HG03108 (cell line): ENCODE results near the gene MYO6.
A peak's percentile ranks its signal among the peaks of the same experiment; 100 is the strongest.

Experiments
- ATAC-seq: cut with Tn5 transposase; IDR thresholded peaks from one replicate; pipeline ENCODE4 v1.9.1; 2021; ENCODE audit warnings: moderate library complexity; ENCODE audit not compliant: unreplicated experiment

MYO6 gene

DNA sequence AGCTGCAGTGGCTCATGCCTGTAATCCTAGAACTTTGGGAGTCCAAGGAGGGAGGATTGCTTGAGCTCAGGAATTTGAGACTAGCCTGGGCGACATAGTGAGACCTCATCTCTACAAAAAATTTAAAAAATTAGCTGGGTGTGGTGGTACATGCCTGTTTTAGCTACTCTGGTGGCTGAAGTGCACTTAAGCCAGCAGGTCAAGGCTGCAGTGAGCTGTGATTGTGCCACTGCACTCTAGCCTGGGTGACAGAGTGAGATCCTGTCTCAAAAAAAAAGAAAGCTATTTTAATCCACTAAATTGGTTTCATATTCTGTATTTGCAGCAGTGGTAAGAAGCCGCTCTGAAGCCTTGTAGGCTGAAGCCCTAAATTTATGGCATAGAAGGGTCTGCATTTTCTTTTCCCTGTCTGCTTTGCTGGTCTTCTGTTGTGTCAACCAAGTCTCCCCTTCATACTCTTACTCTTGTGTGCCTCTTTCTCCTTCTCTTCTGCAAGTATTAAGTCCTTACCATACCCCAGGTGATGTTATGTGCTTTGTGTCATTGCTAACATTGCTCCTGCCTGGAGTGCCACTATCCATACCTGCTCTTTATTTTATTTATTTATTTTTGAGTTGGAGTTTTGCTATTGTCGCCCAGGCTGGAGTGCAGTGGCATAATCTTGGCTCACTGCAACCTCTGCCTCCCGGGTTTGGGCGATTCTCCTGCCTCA, 70.9 kb downstream of the MYO6 start:
- no peak for ATAC-seq

DNA sequence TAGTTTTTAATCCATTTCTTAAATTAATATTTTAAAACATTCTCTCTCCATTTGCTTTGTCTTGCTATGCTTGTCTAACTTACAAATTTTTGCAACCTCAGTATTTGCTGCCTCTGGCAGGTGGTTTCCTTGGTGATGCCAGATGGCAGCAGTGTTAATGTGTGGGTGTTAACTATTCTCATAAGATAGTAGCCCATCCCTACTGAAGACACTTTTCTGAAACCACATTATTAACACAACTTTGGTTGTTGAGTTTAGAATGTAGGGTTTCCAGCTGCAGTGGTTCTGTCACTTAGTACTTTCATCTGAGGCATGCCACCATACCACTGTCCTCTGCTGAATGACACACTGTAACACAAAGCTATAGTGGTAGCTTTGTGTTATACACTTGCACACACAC, 75.1 kb downstream of the MYO6 start:
- ATAC-seq = no peak

DNA sequence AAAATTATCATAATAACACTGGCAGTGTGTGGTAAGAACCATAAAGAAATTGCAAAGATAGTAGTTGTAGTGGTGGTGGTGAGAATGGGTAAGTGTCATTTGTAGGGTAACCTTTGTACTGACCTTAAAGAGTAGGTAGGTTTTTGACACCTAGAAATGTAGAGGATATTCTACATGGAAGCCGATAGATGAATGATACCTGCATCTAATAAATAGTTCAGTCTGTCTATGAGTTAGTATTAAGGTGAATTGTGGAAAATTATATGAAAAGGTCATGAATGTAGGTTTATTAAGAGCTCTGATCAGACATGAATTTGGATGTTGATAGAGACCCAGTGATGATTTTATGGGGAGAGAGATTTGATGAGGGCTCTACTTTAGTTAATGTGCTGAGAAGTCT, 78.1 kb downstream of the MYO6 start:
- ATAC-seq = no peak

DNA sequence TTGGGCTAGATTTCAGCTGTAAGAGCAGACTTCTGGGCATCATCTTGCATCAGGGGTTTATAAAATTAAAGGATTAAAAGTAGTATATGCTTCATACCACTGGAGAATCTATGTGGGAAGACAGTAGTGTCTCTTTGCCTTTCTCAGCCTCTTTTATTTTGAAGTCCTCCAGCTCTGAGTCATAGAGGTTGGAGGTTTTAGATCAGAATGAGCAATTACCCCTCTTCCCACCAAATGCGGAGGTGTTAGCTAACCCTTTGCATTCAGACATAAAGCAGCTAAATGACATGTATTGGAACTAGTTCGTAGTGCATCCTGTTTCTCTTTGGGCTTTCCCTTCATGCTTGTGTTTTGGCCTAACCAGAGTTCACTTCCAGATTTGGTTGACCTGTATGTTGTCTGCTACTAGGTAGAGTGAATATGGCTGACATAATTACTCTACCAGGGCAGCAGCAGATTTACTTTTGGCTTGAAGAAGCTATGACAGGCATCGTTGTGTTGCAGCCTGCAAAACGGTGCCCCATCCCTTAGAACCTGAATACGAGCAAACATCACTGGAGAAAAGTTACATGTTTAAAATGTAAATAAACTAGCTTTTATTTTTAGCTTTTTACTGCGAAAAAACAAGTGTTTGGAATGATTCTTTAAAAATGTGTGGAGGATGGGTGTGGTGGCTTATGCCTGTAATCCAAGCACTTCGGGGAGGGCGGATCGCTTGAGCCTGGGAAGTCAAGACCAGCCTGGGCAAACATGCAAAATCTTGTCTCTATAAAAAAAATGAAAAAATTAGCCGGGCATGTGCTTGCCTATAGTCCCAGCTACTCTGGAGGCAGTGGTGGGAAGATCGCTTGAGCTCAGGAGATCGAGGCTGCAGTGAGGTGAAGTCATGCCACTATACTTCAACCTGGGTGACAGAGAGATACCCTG, 82.2 kb downstream of the MYO6 start:
- ATAC-seq = peak; percentile 55

DNA sequence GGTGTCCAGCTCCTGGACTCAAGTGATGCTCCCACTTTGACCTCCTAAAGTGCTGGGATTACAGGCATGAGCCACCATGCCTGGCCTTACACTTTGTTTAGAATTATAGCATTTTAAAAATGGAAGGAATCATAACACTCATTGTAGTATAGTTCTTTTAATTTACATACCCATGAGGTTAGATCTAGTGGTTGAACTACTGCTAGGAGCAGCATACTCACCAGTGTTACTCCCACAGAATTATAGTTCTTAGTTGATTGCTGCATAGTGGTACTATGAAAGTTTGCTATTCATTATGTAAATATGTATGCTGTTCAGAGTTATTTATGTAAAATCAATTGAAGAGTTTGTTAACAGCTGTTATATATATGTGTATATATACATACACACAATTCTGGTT, 85.4 kb downstream of the MYO6 start:
- no peak for ATAC-seq

DNA sequence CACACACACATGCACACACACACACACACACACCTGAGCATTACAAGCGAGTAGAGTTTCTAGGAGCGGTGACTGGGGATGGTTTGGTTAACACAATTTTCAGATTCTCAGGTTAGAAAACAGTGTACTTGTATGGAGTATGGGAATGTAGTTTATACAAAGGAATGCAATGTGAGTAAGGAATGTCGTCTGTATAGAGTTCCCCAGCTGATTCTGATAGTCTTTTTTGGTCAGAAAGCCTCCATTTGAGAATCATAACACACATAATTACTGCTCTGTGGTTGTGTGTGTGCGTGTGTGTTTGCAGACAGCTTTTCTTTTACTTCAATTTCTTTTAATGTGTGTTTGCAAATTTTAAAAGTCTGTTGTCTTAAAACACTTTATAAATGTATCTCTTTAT, 93.2 kb downstream of the MYO6 start:
- no peak for ATAC-seq

DNA sequence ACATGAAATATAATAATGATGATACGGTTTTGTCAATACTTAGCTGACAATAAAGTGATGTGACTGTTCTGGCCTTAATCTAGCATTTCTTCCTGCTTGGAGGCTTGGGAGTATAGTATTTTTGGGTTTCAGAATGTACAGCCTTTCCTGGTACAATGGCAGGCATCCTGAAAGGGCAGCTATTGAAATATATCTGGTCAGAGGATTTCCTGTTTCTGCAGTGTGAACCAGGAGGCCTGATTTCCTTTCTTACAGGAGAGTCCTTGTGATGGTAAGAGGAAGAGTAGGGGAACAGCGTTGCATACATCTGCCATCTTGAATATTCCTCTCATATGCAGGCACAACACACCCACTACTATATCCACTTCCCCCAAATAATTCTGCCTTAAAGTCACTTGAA, 93.7 kb downstream of the MYO6 start:
- no peak for ATAC-seq

DNA sequence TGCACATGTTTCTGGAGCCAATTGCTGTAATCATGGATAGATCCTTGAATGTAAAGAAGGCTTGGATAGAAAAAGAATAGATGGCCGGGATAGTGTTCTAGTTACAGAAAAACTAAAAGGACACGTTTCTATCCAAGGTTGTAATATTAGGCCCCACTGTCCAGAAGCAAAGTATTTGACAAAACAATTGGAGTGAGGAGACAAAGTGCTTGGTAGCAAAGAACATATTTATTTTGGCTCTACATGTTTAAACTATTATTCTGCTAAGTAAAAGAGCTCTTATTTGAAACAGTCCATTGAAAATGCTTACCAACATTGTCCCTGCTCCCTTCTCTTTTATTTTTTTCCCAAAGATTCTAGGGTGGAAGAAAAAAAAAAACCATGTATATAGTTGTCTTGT, 94.4 kb downstream of the MYO6 start:
- ATAC-seq = no peak

DNA sequence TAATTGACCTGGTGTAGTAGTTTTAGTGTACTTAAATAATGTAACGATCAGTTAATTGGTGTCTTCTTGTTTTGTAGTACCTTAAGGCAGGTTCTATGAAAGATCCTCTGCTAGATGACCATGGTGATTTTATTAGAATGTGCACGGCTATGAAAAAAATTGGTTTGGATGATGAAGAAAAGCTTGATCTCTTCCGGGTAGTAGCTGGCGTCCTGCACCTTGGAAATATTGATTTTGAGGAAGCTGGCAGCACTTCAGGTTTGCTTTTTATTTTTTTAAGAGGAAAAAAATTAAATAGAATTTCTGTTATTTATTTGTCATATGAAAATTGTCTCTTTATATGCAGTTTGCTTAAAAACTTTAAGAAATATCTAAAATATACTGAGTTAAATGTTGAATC, 99.2 kb downstream of the MYO6 start:
- ATAC-seq = no peak

DNA sequence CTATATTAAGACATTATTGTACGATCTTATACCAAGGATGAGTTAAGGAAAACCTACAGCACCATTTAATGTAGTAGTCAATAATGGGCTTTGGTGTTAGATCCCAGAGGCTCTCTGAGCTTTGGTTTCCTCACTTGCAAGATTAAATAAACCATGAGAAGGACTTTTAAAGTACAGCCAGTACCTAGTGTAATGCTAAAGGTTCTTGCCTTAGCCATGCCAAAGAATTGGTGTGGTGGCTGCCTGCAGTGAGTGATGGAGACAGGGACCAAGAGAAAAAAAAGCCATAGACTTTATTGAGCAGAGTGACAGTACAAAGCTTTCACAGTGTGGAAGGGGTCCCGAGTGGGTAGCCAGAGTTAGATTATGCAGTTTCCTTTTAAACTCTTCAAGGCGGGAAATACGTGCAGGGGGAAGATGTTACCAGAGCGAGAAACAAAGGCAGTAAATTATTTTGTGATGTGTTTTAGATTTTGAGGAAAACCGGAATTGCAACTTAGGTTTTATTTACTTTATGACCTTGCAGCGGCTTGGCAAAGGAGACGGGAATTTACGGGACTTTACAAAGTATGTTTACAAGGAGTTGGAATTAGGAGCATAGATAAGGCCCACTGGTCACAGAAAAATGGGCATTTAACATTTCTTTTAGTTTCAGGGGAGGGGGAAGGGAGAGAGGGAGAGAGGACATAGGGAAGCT, 100.4 kb downstream of the MYO6 start:
- ATAC-seq = no peak

DNA sequence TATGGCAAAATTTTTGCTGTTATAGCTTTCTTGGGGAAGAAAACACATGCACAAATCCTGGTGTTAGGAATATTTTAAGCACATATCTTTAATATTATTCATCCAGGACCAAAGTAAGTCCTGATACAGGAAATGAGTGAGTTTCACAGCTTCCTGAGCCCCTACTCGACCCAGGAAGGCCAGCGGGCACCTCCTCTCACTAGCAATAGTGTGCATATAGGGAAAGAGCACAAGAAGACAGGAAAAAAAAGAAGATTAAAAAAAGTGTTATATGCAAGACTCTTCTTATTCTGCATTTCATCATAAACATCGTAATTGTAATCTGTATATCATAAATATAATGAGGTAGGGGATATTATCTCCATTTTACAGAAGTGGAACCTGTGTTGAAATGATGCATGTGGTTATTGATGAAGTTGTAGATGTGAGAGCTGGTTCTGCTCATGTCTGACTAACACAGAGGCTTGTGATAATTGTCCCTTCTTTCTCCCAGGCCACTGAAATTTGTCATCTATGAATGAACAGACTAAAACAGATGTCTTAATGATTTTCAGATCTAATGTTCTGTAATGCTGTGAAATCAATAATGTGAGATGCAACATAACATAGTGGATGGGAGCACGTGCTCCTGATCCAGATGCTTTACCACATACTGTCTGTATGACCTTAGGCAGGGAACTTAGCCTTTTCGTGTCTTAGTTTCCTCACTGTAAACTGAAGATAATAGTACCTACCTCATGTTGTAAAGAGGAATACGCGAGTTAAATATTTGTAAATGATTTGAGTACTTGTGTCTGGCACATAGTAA, 101.2 kb downstream of the MYO6 start:
- ATAC-seq = no peak

DNA sequence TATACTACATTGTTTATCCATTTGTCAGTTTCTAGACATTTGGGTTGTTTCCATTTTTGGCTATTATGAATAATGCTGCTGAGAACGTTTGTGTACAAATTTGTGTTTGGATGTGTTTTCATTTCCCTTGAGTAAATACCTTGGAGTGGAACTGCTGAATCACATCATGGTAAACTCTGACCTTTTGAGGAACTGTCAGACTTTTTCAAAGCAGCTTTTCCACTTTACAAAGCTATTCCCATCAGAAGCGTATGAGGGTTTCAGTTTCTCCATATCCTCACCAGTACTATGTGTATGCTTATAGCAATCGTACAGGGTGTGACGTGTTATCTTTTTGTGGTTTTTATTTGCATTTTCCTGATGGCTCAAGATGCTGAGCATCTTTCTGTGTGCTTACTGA, 103.7 kb downstream of the MYO6 start:
- no peak for ATAC-seq

DNA sequence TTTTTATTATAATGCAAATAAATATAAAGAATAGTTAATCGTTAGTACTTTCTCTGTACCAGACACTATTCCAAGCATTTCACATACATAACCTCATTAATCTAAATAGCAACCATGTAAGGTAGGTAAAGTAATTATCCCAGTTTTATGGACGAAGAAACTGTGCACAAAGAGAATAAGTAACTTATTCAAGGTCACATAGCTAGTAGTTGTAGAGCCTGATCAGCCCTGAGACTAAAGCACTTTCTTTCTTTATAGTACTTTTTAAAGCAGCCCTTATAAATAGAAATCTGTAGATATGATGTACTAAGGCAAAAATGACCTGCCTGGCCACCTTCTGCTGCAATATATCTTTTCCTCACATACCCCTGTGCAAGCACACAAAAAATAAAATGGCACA, 104.8 kb downstream of the MYO6 start:
- ATAC-seq = no peak

DNA sequence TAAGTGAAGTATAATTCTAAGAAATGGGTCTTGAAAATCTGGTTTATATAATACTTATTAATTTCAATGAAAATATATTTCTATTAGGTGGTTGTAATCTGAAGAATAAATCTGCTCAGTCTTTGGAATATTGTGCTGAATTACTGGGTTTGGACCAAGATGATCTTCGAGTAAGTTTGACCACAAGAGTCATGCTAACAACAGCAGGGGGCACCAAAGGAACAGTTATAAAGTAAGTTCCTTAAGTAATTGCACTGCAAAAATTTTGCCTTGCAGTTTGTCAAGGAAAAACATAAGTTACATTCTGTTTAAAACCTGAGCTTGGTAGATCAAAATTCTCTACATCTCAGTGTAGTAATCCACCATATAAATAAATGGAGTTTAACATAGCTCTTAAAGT, 106.0 kb downstream of the MYO6 start:
- ATAC-seq = no peak

DNA sequence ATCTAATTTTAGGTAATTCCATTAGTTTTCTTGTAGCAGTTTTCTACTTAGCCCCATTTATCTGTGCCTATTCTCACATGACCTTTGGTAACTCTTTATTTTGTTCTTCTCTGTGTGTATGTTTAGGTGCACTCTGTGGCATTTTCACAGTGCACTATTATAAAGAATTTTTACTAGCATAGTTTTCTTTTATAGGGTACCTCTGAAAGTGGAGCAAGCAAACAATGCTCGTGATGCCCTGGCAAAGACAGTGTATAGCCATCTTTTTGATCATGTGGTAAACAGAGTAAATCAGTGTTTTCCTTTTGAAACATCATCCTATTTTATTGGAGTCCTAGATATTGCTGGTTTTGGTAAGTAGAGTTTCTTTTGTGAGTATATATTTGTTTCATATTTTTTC, 107.9 kb downstream of the MYO6 start:
- no peak for ATAC-seq

DNA sequence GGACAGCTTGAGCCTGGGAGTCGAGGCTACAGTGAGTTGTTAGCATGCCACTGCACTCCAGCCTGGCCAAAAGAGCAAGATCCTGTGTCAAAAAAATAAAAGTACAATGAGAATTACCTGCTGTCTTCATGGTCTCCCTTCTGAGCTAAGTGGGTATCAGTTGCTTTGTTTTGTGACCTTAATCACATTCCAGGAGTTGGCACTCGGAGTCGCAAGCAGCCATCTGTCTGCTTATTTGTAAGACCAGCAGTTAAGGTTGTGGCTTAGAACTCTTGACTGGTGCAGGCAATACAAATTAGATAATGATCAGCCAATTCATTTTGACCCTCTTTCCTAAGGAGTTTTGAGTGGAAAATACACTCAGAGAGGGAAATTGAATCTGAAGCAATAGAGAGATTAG, 114.0 kb downstream of the MYO6 start:
- no peak for ATAC-seq

DNA sequence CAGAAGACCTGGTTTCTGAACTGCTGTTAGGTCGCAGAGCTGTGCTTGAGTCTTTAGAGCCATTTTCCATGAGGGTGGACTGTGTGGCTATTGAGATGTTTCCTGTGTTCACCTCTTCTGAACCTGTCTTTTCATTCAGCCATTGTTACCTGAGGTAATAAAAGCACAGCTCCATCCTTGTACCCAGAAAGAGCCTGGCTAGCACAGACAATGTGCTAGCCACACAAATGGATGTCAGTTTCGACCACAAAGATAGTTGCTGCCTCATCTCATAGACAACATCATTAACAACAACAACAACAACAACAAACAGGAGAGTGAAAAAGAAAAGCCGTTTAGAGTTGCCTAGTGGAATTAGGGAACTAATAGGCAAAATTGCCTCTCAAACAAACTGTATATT, 114.7 kb downstream of the MYO6 start:
- no peak for ATAC-seq

DNA sequence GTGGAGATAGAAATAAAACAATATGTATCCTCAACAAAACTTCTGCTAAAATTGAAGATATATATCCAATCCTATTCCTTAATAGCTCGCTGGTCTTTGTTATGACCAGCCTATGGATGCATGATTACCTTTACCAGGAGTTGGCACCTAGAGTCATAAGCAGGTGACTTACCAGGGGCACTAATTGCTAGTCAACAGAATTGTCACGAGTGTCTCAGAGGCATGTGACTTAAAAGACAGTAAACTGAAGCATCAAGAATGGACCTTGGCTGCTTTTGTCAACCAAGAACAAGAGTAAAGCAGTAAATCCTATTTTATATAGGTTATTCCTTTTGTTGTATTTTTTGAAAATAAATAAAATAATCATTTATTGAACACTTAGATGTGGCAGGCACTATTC, 115.4 kb downstream of the MYO6 start:
- no peak for ATAC-seq

DNA sequence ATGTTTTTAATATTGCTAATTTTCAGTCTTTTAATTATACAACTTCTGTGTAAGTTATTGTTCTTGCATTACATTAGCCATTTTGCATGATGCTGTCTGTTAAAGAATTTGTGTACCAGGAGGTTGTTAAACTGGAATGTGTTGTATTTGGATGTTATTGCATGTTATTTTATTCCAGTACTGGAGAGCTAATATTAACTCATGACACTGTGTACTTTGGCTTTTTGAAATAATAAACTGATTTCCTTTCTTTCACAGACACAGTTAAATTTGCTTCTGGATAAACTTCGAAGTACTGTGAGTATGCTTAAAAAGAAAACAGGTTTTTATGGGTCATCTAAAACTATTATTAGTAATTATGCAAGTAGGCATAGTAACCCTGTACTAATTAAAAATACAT, 121.3 kb downstream of the MYO6 start:
- ATAC-seq = no peak

DNA sequence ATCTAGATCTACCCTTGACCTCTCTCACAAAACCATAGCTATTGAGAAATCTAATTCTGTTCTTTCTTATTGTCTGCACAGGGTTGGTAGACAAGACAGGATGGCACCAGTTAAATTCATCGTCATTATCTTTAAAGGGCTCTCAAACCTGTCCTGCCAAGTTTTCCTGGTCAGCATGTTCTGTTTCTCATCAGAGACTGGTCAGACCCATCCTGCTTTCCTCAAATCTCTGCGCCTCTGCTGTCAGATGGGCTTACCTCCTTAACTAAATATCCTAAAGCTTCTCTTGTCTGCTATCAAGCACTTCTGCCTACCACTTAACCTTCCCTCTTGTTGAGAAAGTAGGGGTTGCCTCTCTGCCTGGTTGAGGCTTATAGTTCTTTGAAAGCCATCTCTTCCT, 125.2 kb downstream of the MYO6 start:
- no peak for ATAC-seq

DNA sequence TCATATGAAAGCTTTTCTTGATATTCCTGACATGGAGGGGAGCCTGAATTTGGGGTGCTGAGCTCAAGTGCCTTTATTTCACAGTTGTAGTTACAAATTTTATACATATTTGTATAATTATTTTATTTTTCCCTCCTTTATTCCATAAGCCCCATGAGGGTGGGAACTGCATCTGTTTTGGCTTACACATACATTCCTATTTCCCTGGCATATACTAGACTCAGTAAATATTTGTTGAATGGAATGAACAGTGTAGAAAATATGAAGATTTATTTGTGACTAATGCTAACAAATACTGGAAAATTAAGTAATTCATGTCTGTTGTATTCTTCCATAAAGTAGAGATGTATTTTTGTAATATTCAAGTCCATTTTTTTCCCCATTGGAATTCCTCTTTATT, 127.1 kb downstream of the MYO6 start:
- no peak for ATAC-seq
